Left renal pelvis (tissue), 4 donors: ENCODE data around the gene ENOSF1. TPM values are rescaled to one million over a fixed set of nuclear protein-coding genes. Genes with fewer than 3 reads are reported as not detected.

Experiments
- DNase-seq, 4 donors: peaks; one replicate each; pipeline ENCODE4 v3.0.0-alpha.2; 2013; ENCODE audit warnings: low read depth in 4 of 4, low spot score in 3 of 4
- polyA plus RNA-seq, 4 donors: library from polyadenylated mRNA; unstranded; fragments of 120-200 nt; gene quantifications; one replicate each; pipeline ENCODE4 v1.2.1, GENCODE V29; 2013; ENCODE audit not compliant: insufficient read length in 4 of 4

Gene ENOSF1
- polyA plus RNA-seq, 4 donors, result 24.8 to 139 (median 72.3) TPM

GRCh38 chr18:676069-676468, 36.4 kb downstream of the ENOSF1 start:
- DNase-seq, result no peak

GRCh38 chr18:675307-675706, 37.1 kb downstream of the ENOSF1 start:
- DNase-seq, result no peak

GRCh38 chr18:673769-674168, 38.7 kb downstream of the ENOSF1 start:
- DNase-seq, result no peak

GRCh38 chr18:673317-673716, 39.1 kb downstream of the ENOSF1 start:
- DNase-seq, result no peak

GRCh38 chr18:671405-671804, 41.0 kb downstream of the ENOSF1 start:
- no peak for DNase-seq

GRCh38 chr18:670522-670921, 41.9 kb downstream of the ENOSF1 start:
- DNase-seq, result no peak

- DNase-seq, result no peak
Observed at GRCh38 chr18:669077-669476, 43.4 kb downstream of the ENOSF1 start.

- DNase-seq, result peak in 1 of 4 donors; percentile 6
Observed at GRCh38 chr18:668260-668659, 44.2 kb downstream of the ENOSF1 start.

DNA sequence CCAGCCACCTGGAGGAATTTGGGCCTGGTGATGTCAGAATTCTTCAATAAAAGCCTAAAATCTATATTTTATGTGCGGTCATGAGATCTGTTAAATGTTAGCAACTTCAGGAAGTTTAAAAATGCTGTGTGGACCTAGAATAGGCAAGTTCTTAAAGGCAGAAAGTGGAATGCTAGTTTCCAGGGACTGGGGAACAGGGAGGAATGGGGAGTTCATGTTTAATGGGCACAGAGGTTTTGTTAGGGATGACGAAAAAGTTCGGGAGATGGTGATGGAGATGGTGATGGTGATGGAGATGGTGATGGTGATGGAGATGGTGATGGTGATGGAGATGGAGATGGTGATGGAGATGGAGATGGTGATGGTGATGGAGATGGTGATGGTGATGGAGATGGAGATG, 45.8 kb downstream of the ENOSF1 start:
- no peak for DNase-seq

GRCh38 chr18:666177-666576, 46.3 kb downstream of the ENOSF1 start:
- DNase-seq, result no peak

DNA sequence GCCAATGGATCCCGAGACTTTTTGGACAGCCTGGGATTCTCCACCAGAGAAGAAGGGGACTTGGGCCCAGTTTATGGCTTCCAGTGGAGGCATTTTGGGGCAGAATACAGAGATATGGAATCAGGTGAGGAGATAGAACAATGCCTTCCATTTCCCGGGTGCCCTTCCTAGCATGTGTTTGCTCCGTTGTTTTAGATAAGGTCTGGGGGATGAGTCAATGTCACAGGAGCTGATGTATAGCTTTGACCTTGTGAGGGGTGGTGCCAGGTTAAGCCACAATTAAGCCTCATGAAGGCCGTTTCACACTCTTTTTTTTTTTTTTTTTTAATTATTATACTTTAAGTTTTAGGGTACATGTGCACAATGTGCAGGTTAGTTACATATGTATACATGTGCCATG, 50.2 kb downstream of the ENOSF1 start:
- no peak for DNase-seq

GRCh38 chr18:659597-659996, 52.8 kb downstream of the ENOSF1 start:
- DNase-seq, result no peak

DNA sequence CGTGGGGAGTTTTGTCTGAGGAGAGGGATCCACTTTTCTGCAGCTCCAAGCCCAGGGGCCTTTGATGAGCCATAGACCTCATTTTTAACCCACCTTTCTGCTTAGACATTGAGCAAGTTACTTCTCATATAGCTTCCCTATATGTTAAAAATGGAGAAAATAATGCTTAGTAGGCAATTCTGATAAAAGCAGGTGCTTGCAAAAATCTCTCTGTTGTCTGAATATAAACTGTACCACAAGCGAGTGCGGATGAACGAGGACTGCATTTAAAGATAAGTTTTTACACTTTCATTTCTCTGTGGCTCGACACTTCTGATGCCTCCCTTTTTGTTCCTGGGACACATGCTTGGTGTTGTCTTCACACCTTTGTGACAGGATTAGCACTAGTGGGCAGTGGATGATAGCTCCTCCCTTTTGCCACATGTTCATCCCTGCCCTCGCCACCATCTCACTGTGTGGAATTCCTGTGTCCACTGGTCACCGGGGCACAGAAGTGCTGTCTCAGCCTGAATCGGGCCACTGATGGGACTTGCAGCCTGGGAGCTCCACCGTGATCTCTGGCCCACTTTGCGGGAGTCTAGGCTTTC, 53.4 kb downstream of the ENOSF1 start:
- DNase-seq, result no peak

DNA sequence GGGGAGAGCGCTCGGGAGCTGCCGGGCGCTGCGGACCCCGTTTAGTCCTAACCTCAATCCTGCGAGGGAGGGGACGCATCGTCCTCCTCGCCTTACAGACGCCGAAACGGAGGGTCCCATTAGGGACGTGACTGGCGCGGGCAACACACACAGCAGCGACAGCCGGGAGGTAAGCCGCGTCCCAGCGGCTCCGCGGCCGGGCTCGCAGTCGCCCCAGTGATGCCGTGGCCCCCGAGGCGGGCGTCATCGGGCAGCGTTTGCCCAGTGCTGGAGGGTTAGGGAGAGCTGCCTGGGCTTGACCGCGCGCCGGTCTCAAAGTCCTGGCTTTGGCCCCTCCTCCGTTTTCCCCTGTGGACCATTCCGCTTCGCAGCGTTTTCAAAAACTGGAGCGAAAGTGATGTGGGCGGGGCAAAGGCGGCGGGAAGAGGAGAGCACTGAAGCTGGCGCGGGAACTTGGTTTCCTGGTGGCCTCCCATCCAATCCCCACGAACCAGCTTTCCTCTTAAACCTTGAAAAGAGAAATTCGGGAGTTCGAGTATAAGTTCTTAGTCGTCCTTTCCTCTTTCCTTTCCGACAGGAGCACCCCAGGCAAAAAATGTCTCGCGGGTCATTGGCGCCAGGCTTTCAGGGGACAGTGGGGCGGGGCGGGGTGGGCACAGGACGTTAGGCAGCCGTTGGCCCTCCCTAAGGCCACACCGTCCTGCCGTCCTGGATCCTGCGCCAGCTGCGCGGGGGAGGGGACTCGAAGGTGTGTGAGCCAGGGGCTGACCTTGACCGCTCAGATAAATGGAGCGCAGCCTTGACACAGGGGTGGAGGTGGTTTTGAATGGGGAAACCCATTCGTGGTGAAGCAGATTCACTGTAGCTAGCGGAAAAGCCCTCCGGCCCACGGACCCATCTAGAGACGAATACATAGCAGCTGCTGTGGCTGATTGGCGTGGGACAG, 54.2 kb downstream of the ENOSF1 start:
- peak; percentile 73 to 81 (median 77) for DNase-seq

DNA sequence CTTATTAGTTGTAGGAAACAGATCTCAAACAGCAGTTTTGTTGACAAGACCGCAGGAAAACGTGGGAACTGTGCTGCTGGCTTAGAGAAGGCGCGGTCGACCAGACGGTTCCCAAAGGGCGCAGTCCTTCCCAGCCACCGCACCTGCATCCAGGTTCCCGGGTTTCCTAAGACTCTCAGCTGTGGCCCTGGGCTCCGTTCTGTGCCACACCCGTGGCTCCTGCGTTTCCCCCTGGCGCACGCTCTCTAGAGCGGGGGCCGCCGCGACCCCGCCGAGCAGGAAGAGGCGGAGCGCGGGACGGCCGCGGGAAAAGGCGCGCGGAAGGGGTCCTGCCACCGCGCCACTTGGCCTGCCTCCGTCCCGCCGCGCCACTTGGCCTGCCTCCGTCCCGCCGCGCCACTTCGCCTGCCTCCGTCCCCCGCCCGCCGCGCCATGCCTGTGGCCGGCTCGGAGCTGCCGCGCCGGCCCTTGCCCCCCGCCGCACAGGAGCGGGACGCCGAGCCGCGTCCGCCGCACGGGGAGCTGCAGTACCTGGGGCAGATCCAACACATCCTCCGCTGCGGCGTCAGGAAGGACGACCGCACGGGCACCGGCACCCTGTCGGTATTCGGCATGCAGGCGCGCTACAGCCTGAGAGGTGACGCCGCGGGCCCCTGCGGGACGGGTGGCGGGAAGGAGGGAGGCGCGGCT, 55.0 kb downstream of the ENOSF1 start, which contains the start of gene TYMS:
TSS of gene TYMS (plus strand) at position 343 of the 690 bp plus-strand sequence. CDS start at position 433, 90 bp downstream.
- peak in 3 of 4 donors; percentile 40 to 57 (median 57) for DNase-seq

DNA sequence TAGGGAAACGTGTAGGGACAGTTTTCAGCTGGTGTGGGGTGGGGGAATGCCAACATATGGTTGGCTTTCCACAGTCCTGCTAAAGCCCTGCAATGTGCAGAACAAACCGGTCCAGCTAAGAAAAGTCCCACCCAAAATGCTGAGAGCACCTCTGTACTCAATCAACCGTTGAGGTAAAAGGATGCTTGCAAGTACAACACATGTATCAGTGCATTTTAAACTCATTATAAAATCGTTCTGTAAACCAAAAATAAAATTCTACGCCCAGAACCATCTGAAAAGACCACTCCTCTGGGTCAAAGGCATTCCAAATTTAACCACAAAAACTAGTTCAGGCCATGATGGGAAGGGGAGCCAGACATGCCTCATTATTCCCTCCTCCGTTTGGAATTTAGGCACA, 57.0 kb downstream of the ENOSF1 start:
- DNase-seq, result no peak

DNA sequence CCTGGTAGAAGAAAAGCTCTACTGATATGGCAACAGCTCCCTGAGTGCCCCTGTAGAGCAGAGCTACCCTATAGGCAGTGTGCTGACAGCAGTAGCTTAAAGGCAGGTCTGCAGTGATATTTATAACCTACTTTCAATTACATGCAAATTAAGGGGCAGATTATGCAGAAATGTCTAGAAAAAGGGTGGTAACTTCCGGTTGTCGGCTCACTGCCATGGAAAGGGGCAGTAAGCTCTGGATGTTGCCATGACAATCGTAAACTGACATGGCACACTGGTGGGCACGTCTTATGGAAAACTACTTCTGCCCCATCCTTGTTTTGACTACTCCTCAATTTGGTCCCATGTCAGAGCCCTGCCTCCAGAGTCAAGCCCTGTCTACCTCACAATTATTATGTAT, 57.8 kb downstream of the ENOSF1 start:
- no peak for DNase-seq

- DNase-seq, result no peak
Observed at GRCh38 chr18:653512-653911, 58.9 kb downstream of the ENOSF1 start.

GRCh38 chr18:652131-652530, 60.3 kb downstream of the ENOSF1 start:
- DNase-seq, result no peak

DNA sequence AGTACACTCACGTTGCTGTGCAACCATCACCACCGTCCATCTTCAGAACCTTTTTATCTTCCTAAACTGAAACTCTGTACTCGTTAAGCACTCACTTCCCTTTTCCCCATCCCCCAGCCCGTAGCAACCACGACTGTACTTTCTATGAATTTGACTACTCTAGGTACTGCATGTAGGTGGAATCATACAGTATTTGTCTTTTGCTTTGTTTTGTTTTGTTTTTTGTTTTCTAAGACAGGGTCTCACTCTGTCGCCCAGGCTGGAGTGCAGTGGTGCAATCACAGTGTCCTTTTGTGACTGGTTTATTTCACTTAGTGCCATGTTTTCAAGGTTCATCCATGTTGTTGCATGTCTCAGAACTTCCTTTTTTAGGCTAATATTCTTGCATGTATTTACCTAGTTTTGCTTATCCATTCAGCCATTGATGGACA, 62.0 kb downstream of the ENOSF1 start:
- no peak for DNase-seq

DNA sequence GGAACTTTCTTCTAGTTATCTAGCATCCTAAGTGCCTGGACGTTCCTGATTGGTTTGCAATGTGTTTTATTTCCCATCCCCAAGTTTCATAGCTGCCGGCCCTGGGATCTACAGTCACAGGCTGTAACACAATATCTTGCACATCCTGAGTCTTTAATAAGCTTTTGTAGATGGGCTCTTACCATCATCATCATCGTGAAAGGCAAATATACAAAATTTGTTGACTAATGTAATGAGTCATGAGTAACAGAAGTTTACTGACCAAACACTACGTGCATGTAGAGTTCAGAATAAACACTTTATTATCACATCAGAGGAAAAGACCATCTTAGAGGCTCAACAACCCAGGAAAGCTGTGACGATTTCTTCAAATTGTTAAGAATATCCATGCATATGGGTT, 63.1 kb downstream of the ENOSF1 start:
- no peak for DNase-seq
